IMR-90 (cell line): ENCODE data around the gene NFE2. TPM values are rescaled to one million over a fixed set of nuclear protein-coding genes. Genes with fewer than 3 reads are reported as not detected.

ENCODE experiments used
- ATAC-seq: fragments of 200-7000 bp; cut with Tn5 transposase; 2 replicates; pipeline ENCODE4 v1.9.1; 2020; ENCODE audit warnings: low read depth, mild to moderate bottlenecking, moderate library complexity
- BruUV-seq: library from RNA; stranded (reverse); fragments of 400-500 nt; replicated peaks from 2 replicates; lab custom pipeline; 2021; lab: Mats Ljungman, UMichigan
- CTCF ChIA-PET: fragments of 300-600 bp; formaldehyde crosslinking; extraction: SDS; loops from one replicate; lab custom pipeline; 2021; ENCODE audit warnings: antibody characterized with exemption; lab: Yijun Ruan, JAX
- POLR2A ChIA-PET: fragments of 300-600 bp; sonication (Branson Sonifier 250); formaldehyde crosslinking; loops from one replicate; lab custom pipeline; 2022; ENCODE audit warnings: antibody characterized with exemption; ENCODE audit not compliant: unreplicated experiment; lab: Charles Lee
- DNase-seq: peaks from one replicate; pipeline ENCODE4 v3.0.0; 2013
- H2AFZ ChIP-seq: replicated peaks from 2 replicates; pipeline ENCODE3; 2013; ENCODE audit warnings: low read length, mild to moderate bottlenecking; ENCODE audit not compliant: poor library complexity
- H2AK5ac ChIP-seq: 2 replicates; pipeline ENCODE4 v1.6.1; 2013; ENCODE audit warnings: low read depth, low read length, inconsistent platforms
- H2AK9ac ChIP-seq: replicated peaks from 2 replicates; pipeline ENCODE3; 2013; ENCODE audit warnings: mild to moderate bottlenecking, low read depth, low read length, moderate library complexity; ENCODE audit not compliant: poor library complexity
- H2BK120ac ChIP-seq: 2 replicates; pipeline ENCODE4 v1.6.1; 2013; ENCODE audit warnings: low read depth, low read length, inconsistent platforms
- H2BK15ac ChIP-seq: 3 replicates; pipeline ENCODE4 v1.6.1; 2013; ENCODE audit warnings: low read depth, low read length, inconsistent platforms
- H2BK20ac ChIP-seq: 2 replicates; pipeline ENCODE4 v1.6.1; 2013; ENCODE audit warnings: low read depth, mild to moderate bottlenecking, inconsistent platforms, low read length, moderate library complexity
- H2BK5ac ChIP-seq: 2 replicates; pipeline ENCODE4 v1.6.1; 2013; ENCODE audit warnings: mild to moderate bottlenecking, low read depth, low read length, inconsistent platforms; ENCODE audit not compliant: poor library complexity, severe bottlenecking
- H3K14ac ChIP-seq: replicated peaks from 2 replicates; pipeline ENCODE4 v1.6.1; 2013; ENCODE audit warnings: low read depth, low read length, inconsistent platforms
- H3K18ac ChIP-seq: 2 replicates; pipeline ENCODE4 v1.6.1; 2013; ENCODE audit warnings: low read depth, low read length, control low read depth
- H3K23ac ChIP-seq: 2 replicates; pipeline ENCODE4 v1.6.1; 2013; ENCODE audit warnings: low read depth, low read length, inconsistent platforms
- H3K27ac ChIP-seq: 2 replicates; pipeline ENCODE4 v1.5.1; 2013; ENCODE audit warnings: mild to moderate bottlenecking, control low read depth, low read length; ENCODE audit not compliant: insufficient read depth
- H3K27me3 ChIP-seq: 2 replicates; pipeline ENCODE4 v1.6.1; 2013; ENCODE audit warnings: low read length; ENCODE audit not compliant: control insufficient read depth, insufficient read depth
- H3K36me3 ChIP-seq: 2 replicates; pipeline ENCODE4 v1.6.1; 2013; ENCODE audit warnings: low read length, mixed read lengths; ENCODE audit not compliant: control insufficient read depth, insufficient read depth
- H3K4ac ChIP-seq: 2 replicates; pipeline ENCODE4 v1.6.1; 2013; ENCODE audit warnings: low read depth, low read length, inconsistent platforms
- H3K4me1 ChIP-seq: 2 replicates; pipeline ENCODE4 v1.6.1; 2013; ENCODE audit warnings: low read length, mixed read lengths; ENCODE audit not compliant: control insufficient read depth, insufficient read depth
- H3K4me2 ChIP-seq: 2 replicates; pipeline ENCODE4 v1.6.1; 2013; ENCODE audit warnings: low read depth, mild to moderate bottlenecking, control low read depth, low read length, moderate library complexity
- H3K4me3 ChIP-seq: 2 replicates; pipeline ENCODE4 v1.5.1; 2013; ENCODE audit warnings: low read depth, mild to moderate bottlenecking, control low read depth, low read length, moderate library complexity; ENCODE audit not compliant: insufficient read depth
- H3K56ac ChIP-seq: 2 replicates; pipeline ENCODE4 v1.6.1; 2013; ENCODE audit warnings: low read length, inconsistent platforms; ENCODE audit not compliant: insufficient read depth; ENCODE audit errors: extremely low read depth
- H3K79me1 ChIP-seq, 2 experiments: 2 replicates each; pipeline ENCODE4 v1.6.1; 2013; ENCODE audit warnings: low read length in 2 of 2, inconsistent platforms in 1 of 2, low read depth in 1 of 2
- H3K9ac ChIP-seq: 2 replicates; pipeline ENCODE4 v1.6.1; 2013; ENCODE audit warnings: low read depth, low read length, control low read depth
- H3K9me1 ChIP-seq: 2 replicates; pipeline ENCODE4 v1.6.1; 2013; ENCODE audit warnings: low read length, inconsistent platforms; ENCODE audit not compliant: insufficient read depth
- H3K9me3 ChIP-seq: 2 replicates; pipeline ENCODE4 v1.6.1; 2013; ENCODE audit warnings: low read length; ENCODE audit not compliant: control insufficient read depth, insufficient read depth
- H4K20me1 ChIP-seq: 2 replicates; pipeline ENCODE4 v1.6.1; 2013; ENCODE audit warnings: low read length, inconsistent platforms; ENCODE audit not compliant: insufficient read depth
- H4K5ac ChIP-seq: 2 replicates; pipeline ENCODE4 v1.6.1; 2013; ENCODE audit warnings: mild to moderate bottlenecking, low read depth, low read length, control low read depth
- H4K8ac ChIP-seq, 2 experiments: 2 replicates each; pipeline ENCODE4 v1.6.1; 2013; ENCODE audit warnings: low read depth in 2 of 2, low read length in 2 of 2, control low read depth in 1 of 2, inconsistent platforms in 1 of 2
- H4K91ac ChIP-seq: 2 replicates; pipeline ENCODE4 v1.6.1; 2013; ENCODE audit warnings: low read depth, low read length, inconsistent platforms; ENCODE audit not compliant: insufficient read depth
- CHD1 ChIP-seq: IDR thresholded peaks from 2 replicates; pipeline ENCODE4 v1.6.1; 2012; ENCODE audit warnings: low read depth, low read length, improper control_type of control experiment
- CTCF ChIP-seq: conservative IDR thresholded peaks from 2 replicates; pipeline ENCODE4 v1.5.1; 2012; ENCODE audit warnings: mild to moderate bottlenecking, low read depth, low read length, improper control_type of control experiment
- ELK1 ChIP-seq: fragments of 150-350 bp; IDR thresholded peaks from 2 replicates; pipeline ENCODE4 v1.6.1; 2016; ENCODE audit warnings: low read depth, mild to moderate bottlenecking, low read length, moderate library complexity, borderline replicate concordance
- FOS ChIP-seq: fragments of 150-350 bp; IDR thresholded peaks from 2 replicates; pipeline ENCODE4 v1.6.1; 2016; ENCODE audit warnings: low read depth, low read length
- MAFK ChIP-seq: IDR thresholded peaks from 2 replicates; pipeline ENCODE4 v1.6.1; 2012; ENCODE audit warnings: low read depth, low read length, improper control_type of control experiment
- MAZ ChIP-seq: IDR thresholded peaks from 2 replicates; pipeline ENCODE4 v1.6.1; 2012; ENCODE audit warnings: low read depth, mild to moderate bottlenecking, low read length, improper control_type of control experiment, moderate library complexity, borderline replicate concordance
- RAD21 ChIP-seq: IDR thresholded peaks from 2 replicates; pipeline ENCODE4 v1.6.1; 2012; ENCODE audit warnings: low read length, improper control_type of control experiment
- RFX5 ChIP-seq: IDR thresholded peaks from 2 replicates; pipeline ENCODE4 v1.8.0; 2012; ENCODE audit warnings: low read depth, mild to moderate bottlenecking, low read length, moderate library complexity
- SMC3 ChIP-seq: fragments of 150-350 bp; IDR thresholded peaks from 2 replicates; pipeline ENCODE4 v1.6.1; 2016; ENCODE audit warnings: low read depth, mild to moderate bottlenecking, antibody characterized with exemption, low read length, moderate library complexity
- WGBS, 2 experiments: methylation state at CpG; one replicate each; pipeline versions ENCODE4 v1.1.5 to v1.1.7; 2013; ENCODE audit warnings: missing lambda C conversion rate in 2 of 2; ENCODE audit not compliant: insufficient read length in 1 of 2; ENCODE audit errors: extremely low coverage in 2 of 2; 5-methylcytosine and 5-hydroxymethylcytosine counted together
- dilution Hi-C: fragments of 300-500 bp; cut with HindIII; formaldehyde crosslinking; loops from one replicate; pipeline ENCODE4 v1.14.3; 2018; ENCODE audit warnings: low sequenced_read_pairs; ENCODE audit not compliant: unreplicated experiment
- in situ Hi-C: fragments of 300-500 bp; cut with MboI; formaldehyde crosslinking; loops from 3 replicates; pipeline ENCODE4 v1.14.3; 2019; ENCODE audit warnings: low sequenced_read_pairs, inconsistent platforms, mixed read lengths
- intact Hi-C: fragments of 100-400 bp; cut with micrococcal nuclease; formaldehyde crosslinking; loops from 2 replicates; pipeline ENCODE4 v1.10.0; 2022
- polyA plus RNA-seq, 3 experiments: library from polyadenylated mRNA; depleted of rRNA; stranded (reverse); fragments of >200 nt; gene quantifications; 2 replicates each; pipeline ENCODE4 v1.2.3, GENCODE V29; 2012; ENCODE audit warnings: low replicate concordance in 1 of 3
- total RNA-seq: library from RNA; depleted of rRNA; stranded (reverse); fragments of >200 nt; gene quantifications from 2 replicates; pipeline ENCODE4 v1.2.3, GENCODE V29; 2012

NFE2 gene
- total and polyA plus RNA-seq, 2 of the 4 experiments (the other 2 are of a cell fraction): 0.18 to 0.32 TPM

GRCh38 chr12:54294953-54295566 is 5.8 kb downstream of the NFE2 start:
- no peak overlapping the region for H2AK9ac ChIP-seq
- intact Hi-C loops: loop anchor here (1.0 kb wide), 2 partner anchors 65 to 73 kb away; no protein-coding TSS in a partner anchor
- no peak overlapping the region for H2BK20ac ChIP-seq
- H3K27me3 ChIP-seq: peaks cover 11% of the 10 kb centered on the region
- no peak overlapping the region for H2BK5ac ChIP-seq
- no peak for ATAC-seq
- BruUV-seq: no TSS peak
- in situ Hi-C loops: loop anchor here (5.0 kb wide), 1 partner anchor 67 kb away; the partner anchor contains the start of gene GPR84
- no peak overlapping the region for H3K14ac ChIP-seq
- H3K4me3 ChIP-seq: no peak overlapping the region
- no peak overlapping the region for H4K91ac ChIP-seq
- H3K23ac ChIP-seq: no peak overlapping the region
- no peak overlapping the region for H3K9ac ChIP-seq
- ChIA-PET CTCF (interaction anchor here (1.1 to 2.1 kb wide), 3 partner anchors 66 to 85 kb away, joined by 3 to 7 read pairs (median 5); no protein-coding TSS in a partner anchor), POLR2A (no interaction called here)
- peaks cover under 1% of the 10 kb centered on the region; the same call in 1 of the 2 replicates for H3K4me1 ChIP-seq
- no peak overlapping the region for H3K4me2 ChIP-seq
- H2BK120ac ChIP-seq: no peak overlapping the region
- no peaks in the 10 kb centered on the region for H3K9me3 ChIP-seq
- TF ChIP-seq ELK1: no peak
- no peak for TF ChIP-seq RAD21
- TF ChIP-seq FOS: no peak
- no peak for TF ChIP-seq MAZ
- TF ChIP-seq CTCF: no peak
- TF ChIP-seq CHD1: no peak
- no peak for TF ChIP-seq MAFK
- no peak for TF ChIP-seq RFX5
- no peak for TF ChIP-seq SMC3
- 54% methylated on average over 2 of the region's 9 CpGs; no CpG with 5 or more reads in 1 of the 2 experiments for WGBS, 2 experiments
- no peak overlapping the region for H2BK15ac ChIP-seq
- no peak overlapping the region for H2AFZ ChIP-seq
- no peak overlapping the region for H4K8ac ChIP-seq
- no peak overlapping the region; the same call in 1 of the 2 replicates for H2AK5ac ChIP-seq
- H3K9me1 ChIP-seq: no peaks in the 10 kb centered on the region
- no peak overlapping the region for H3K56ac ChIP-seq
- no peak overlapping the region for H3K27ac ChIP-seq
- H3K18ac ChIP-seq: no peak overlapping the region
- no peaks in the 10 kb centered on the region for H4K20me1 ChIP-seq
- no peaks in the 10 kb centered on the region for H3K79me1 ChIP-seq
- DNase-seq: no peak
- no peaks in the 10 kb centered on the region for H3K36me3 ChIP-seq
- no peak overlapping the region for H3K4ac ChIP-seq
- dilution Hi-C loops: no loop called here
- no peak overlapping the region for H4K5ac ChIP-seq
